Mesenteric fat pad (tissue), 1 donor: Measurements from ENCODE around the gene GPR4. TPM values are rescaled to one million over a fixed set of nuclear protein-coding genes. Genes with fewer than 3 reads are reported as not detected.

ENCODE experiments used
- DNase-seq: peaks from one replicate; pipeline ENCODE4 v3.0.0-alpha.2; 2020; ENCODE audit warnings: low spot score
- total RNA-seq: library from RNA; stranded (reverse); fragmentation: NEBNext Ultra II Directional; extraction: Animal tissue kit (Norgen Biotek cat#: 25700); gene quantifications from one replicate; pipeline ENCODE4 v1.2.1, GENCODE V29; 2021
- donor health status: DM: yes; HTN: yes; CAD: no.

Gene GPR4
- total RNA-seq, 1 donor from 2014 or later = 32.7 TPM

- DNase-seq = no peak
Measured at GRCh38 chr19:45590300-45591003, 11.6 kb downstream of the GPR4 start.

GRCh38 chr19:45589768-45590167 is 12.2 kb downstream of the GPR4 start:
- DNase-seq = no peak

DNA sequence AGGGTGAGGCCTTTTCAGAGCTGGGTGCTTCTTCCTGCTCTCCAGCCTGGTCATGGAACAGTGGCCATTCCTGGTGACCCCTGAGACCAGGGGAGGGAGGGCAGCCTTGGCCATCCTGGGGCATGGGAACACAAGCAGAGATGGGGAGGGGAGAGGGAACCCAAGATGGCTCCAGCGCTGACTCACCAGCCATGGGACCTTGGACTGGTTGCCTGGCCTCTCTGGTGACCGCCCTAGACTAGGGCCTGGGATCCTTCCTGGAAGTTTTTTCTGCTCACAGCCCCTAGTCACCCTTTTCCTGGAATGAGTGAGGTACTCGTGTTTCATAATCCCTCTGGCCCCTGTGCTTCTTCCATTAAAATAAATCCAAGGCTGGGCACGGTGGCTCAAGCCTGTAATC is 14.1 kb downstream of the GPR4 start:
- DNase-seq = no peak

DNA sequence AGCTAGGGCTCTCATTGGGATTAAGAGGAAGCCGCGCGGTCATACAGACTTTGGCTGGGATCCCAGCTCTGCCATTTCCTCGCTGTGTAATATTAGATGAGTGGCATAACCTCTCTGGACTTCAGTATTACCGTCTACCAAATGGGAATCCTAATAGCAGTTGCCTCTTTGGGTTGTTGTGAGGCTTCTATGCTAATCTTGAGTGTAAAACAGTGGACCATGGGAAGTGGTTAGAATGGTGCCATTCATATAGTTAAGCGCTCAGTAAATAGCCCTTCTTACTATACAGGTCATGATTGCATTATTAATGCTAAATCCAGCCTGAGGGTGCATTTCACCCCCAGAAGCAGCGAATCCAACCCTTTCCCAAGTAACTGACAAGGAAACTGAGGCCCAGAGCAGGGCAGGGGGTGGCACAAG is 16.8 kb downstream of the GPR4 start:
- DNase-seq = no peak

GRCh38 chr19:45584332-45585157 is 17.5 kb downstream of the GPR4 start, which contains the start of gene OPA3:
Gene OPA3, minus strand, starts transcription at chr19:45584802. Its CDS starts 38 bp downstream, at chr19:45584764.
- DNase-seq = peak; percentile 100

GRCh38 chr19:45581576-45581975 is 20.4 kb downstream of the GPR4 start:
- DNase-seq = no peak

- DNase-seq = no peak
Measured at GRCh38 chr19:45578861-45579260, 23.2 kb downstream of the GPR4 start.

GRCh38 chr19:45577111-45577905 is 24.7 kb downstream of the GPR4 start:
- no peak for DNase-seq

DNA sequence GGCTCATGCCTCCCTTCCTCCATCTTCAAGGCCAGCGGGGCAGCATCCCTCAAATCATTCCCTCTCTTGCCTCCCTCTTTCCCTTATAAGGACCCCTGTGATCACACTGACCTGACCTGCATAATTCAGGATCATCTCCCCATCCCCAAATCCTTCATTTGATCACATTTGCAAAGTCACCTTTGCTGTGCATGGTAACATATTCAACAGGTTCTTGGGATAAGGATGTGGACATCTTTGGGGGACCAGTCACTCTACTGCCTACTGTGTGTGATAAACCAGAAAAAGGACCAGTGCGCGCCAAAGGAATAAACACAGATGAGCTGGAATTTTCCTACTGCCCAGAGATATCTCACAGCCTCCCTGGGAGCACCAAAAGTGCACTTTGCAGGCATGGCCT is 25.3 kb downstream of the GPR4 start:
- DNase-seq = no peak

DNA sequence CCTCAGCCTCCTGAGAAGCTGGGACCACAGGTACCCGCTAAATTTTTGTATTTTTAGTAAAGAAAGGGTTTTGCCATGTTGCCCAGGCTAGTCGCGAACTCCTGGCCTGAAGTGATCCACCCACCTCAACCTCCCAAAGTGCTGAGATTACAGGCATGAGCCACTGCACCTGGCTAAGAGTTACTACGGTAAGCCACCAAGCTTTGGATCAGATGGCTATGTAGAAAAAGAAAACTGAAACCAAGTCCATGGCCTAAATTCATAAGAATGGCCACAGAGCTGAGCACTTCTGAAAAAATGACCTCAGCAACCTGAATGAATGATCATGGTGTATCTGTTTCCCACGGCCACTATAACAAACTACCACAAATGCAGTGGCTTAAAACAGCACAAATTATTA is 26.8 kb downstream of the GPR4 start:
- no peak for DNase-seq

GRCh38 chr19:45574526-45574925 is 27.5 kb downstream of the GPR4 start:
- DNase-seq = no peak

- no peak for DNase-seq
Measured at GRCh38 chr19:45571457-45572220, 30.4 kb downstream of the GPR4 start.

- no peak for DNase-seq
Measured at GRCh38 chr19:45569619-45570421, 32.2 kb downstream of the GPR4 start.

GRCh38 chr19:45568732-45569131 is 33.3 kb downstream of the GPR4 start:
- no peak for DNase-seq

DNA sequence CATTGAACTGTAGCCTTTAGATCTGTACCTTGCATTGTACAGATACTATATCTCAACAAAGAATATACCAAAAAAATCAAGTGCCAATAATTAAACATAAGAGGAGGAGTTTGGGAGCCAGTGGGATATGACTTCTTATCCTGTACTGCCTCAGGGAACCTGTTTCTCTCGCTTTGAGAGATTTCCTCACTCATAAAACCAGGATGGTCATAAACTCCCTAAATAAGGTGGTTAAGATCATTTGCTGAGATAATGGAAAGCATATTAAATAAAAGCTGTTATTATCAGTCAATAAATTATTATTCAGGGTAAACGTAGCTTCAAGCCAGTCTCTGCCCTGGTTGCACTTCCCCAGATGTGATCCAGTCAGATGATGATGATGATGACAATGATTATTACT is 34.4 kb downstream of the GPR4 start:
- DNase-seq = no peak

- DNase-seq = no peak
Measured at GRCh38 chr19:45564131-45564780, 37.8 kb downstream of the GPR4 start.

DNA sequence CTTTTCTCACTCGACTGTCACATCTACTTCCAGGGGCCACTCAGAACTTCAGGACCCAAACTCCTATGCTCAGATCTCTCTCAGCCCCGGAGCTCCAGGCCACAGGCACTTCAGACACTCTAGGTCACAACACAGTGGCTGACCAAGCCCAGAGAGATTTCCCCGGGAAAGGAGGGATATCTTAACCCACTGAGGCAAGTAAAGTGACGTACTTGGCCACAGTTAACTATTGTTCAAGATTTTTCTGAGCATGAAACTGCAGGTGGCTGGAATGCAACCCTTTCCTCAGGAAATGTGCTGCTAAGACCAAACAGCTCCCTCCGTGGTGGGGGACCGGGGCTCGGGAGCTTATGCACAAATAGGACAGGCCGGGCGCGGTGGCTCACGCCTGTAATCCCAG is 41.3 kb downstream of the GPR4 start:
- no peak for DNase-seq

DNA sequence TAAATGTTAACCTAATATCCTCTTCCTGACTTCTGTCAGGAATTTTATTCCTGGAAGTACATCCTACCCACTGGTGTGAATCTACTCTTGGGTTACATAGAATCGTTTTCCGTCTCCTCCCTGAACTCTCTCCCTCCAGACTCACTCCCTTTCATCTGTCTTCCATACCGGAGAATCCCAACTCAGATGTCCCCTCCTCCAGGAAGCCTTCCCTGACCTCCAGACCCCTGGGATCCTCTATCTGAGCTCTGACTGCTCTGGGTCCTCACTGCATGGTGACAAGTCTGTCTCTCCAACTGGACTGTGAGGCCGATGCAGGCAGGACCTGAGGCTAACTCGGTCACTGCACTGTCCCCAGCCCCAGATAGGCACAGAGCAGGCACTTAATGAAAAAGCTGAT is 42.0 kb downstream of the GPR4 start:
- DNase-seq = no peak

DNA sequence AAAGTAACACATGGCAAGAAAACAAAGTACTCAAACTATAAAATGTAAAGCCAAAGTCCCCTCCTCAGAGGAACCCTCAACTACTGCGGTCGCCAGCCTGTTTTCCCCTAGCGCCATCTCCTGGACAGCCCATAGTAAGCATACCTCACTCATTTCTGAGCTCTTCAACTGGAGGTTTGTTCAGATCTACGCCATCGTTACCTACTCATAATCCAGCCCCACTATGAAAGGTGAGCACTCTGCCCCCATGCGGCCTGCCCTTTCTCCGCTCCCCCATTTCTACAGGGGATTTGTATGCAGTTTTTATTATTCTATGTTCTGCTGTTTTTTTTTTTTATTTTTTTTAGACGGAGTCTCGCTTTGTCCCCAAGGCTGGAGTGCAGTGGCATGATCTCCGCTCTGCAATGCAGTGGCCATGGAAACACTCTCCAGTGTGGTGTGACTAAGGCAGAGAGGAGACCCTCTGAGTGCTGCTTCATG is 43.6 kb downstream of the GPR4 start:
- no peak for DNase-seq
